ENCODE data around the gene INPP4A.

GRCh38 chr2:98506881-98507280 lies 62.2 kb downstream of the INPP4A start:
- TF ChIP-seq CTCF (tag by site-specific recombination; IDR thresholded peaks at IDR 0.05): no peak
- no peak for TF ChIP-seq FEZF1 (tag by site-specific recombination; IDR thresholded peaks at IDR 0.05)
- TF ChIP-seq ZIC2 (tag by site-specific recombination; IDR thresholded peaks at IDR 0.05): no peak
- TF ChIP-seq ZFP37 (tag by site-specific recombination; IDR thresholded peaks at IDR 0.05): no peak
- no peak for TF ChIP-seq PATZ1 (tag by site-specific recombination; IDR thresholded peaks at IDR 0.05)
- no peak for TF ChIP-seq MEIS1 (CRISPR knock-in tag; IDR thresholded peaks at IDR 0.05; ENCODE audit: borderline replicate concordance)
- no peak for TF ChIP-seq ZNF585B (tag by site-specific recombination; IDR thresholded peaks at IDR 0.05)

Measured in HEK293 (cell line).